GM21526 (cell line): ENCODE data around the gene PER2.

ENCODE experiments used
- ATAC-seq: cut with Tn5 transposase; IDR thresholded peaks from one replicate; pipeline ENCODE4 v1.9.1; 2021; ENCODE audit warnings: moderate library complexity; ENCODE audit not compliant: unreplicated experiment, low FRiP score

Gene PER2

GRCh38 chr2:238235856-238236255, 52.6 kb downstream of the PER2 start:
- ATAC-seq: no peak

GRCh38 chr2:238235331-238235732, 53.1 kb downstream of the PER2 start:
- no peak for ATAC-seq

- ATAC-seq: no peak
Observed at GRCh38 chr2:238233625-238234024, 54.8 kb downstream of the PER2 start.

- no peak for ATAC-seq
Observed at GRCh38 chr2:238231809-238232208, 56.6 kb downstream of the PER2 start.

- no peak for ATAC-seq
Observed at GRCh38 chr2:238231251-238231793, 57.1 kb downstream of the PER2 start.

GRCh38 chr2:238230699-238231098, 57.7 kb downstream of the PER2 start:
- ATAC-seq: no peak

GRCh38 chr2:238228700-238229099, 59.7 kb downstream of the PER2 start:
- ATAC-seq: no peak

- ATAC-seq: no peak
Observed at GRCh38 chr2:238227587-238228032, 60.8 kb downstream of the PER2 start.

- no peak for ATAC-seq
Observed at GRCh38 chr2:238226698-238227586, 61.5 kb downstream of the PER2 start.

GRCh38 chr2:238225911-238226697, 62.3 kb downstream of the PER2 start:
- no peak for ATAC-seq

- no peak for ATAC-seq
Observed at GRCh38 chr2:238225121-238225520, 63.3 kb downstream of the PER2 start.

- no peak for ATAC-seq
Observed at GRCh38 chr2:238224356-238225035, 63.9 kb downstream of the PER2 start.

GRCh38 chr2:238220892-238221521, 67.4 kb downstream of the PER2 start:
- no peak for ATAC-seq

- no peak for ATAC-seq
Observed at GRCh38 chr2:238220274-238220891, 68.0 kb downstream of the PER2 start.

GRCh38 chr2:238216651-238217184, 71.7 kb downstream of the PER2 start:
- no peak for ATAC-seq

- no peak for ATAC-seq
Observed at GRCh38 chr2:238207006-238207405, 81.4 kb downstream of the PER2 start.

GRCh38 chr2:238203973-238204683, 84.3 kb downstream of the PER2 start:
- ATAC-seq: no peak

- peak; percentile 96 for ATAC-seq
Observed at GRCh38 chr2:238203094-238203972, 85.1 kb downstream of the PER2 start, which contains the start of gene ILKAP. ILKAP (minus strand) TSS chr2:238203695; CDS start chr2:238203553, 142 bp downstream.
